Measurements from ENCODE around the gene HK3.

DNA sequence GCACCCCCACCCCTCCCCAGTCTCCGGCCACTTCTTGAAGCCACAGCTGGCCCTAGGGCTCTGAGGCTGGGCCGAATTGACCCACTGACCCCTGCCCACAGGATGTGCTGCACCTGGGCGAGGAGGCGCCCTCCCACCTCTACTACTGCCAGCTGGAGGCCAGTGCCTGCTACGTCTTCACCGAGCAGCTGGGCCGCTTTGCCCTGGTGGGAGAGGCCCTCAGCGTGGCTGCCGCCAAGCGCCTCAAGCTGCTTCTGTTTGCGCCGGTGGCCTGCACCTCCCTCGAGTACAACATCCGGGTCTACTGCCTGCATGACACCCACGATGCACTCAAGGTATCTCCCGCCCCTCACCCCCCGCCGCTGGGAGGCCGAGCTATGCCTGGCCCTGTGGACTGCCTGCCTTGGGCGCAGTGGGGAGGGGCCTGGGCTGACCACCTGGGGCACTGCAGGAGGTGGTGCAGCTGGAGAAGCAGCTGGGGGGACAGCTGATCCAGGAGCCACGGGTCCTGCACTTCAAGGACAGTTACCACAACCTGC lies 21.3 kb downstream of the HK3 start:
- TF ChIP-seq, protein P1, sequence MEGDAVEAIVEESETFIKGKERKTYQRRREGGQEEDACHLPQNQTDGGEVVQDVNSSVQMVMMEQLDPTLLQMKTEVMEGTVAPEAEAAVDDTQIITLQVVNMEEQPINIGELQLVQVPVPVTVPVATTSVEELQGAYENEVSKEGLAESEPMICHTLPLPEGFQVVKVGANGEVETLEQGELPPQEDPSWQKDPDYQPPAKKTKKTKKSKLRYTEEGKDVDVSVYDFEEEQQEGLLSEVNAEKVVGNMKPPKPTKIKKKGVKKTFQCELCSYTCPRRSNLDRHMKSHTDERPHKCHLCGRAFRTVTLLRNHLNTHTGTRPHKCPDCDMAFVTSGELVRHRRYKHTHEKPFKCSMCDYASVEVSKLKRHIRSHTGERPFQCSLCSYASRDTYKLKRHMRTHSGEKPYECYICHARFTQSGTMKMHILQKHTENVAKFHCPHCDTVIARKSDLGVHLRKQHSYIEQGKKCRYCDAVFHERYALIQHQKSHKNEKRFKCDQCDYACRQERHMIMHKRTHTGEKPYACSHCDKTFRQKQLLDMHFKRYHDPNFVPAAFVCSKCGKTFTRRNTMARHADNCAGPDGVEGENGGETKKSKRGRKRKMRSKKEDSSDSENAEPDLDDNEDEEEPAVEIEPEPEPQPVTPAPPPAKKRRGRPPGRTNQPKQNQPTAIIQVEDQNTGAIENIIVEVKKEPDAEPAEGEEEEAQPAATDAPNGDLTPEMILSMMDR (IDR thresholded peaks at IDR 0.05 in 2 of 3, conservative IDR thresholded peaks at IDR 0.05 in 1 of 3; ENCODE audit: insufficient read depth in 2 of 3, low read depth in 1 of 3, low read length in 3 of 3): no peak
- no peak for TF ChIP-seq RNF219 (CRISPR knock-in tag; IDR thresholded peaks at IDR 0.05)
- no peak for TF ChIP-seq TCF7 (IDR thresholded peaks at IDR 0.05; ENCODE audit: borderline replicate concordance)
- TF ChIP-seq RBM22 (IDR thresholded peaks at IDR 0.05; ENCODE audit: low read depth, low read length, poor library complexity, severe bottlenecking): no peak
- no peak for TF ChIP-seq BMI1 (IDR thresholded peaks at IDR 0.05; ENCODE audit: low read length)
- TF ChIP-seq LARP7 (IDR thresholded peaks at IDR 0.05): no peak
- TF ChIP-seq, protein P2, sequence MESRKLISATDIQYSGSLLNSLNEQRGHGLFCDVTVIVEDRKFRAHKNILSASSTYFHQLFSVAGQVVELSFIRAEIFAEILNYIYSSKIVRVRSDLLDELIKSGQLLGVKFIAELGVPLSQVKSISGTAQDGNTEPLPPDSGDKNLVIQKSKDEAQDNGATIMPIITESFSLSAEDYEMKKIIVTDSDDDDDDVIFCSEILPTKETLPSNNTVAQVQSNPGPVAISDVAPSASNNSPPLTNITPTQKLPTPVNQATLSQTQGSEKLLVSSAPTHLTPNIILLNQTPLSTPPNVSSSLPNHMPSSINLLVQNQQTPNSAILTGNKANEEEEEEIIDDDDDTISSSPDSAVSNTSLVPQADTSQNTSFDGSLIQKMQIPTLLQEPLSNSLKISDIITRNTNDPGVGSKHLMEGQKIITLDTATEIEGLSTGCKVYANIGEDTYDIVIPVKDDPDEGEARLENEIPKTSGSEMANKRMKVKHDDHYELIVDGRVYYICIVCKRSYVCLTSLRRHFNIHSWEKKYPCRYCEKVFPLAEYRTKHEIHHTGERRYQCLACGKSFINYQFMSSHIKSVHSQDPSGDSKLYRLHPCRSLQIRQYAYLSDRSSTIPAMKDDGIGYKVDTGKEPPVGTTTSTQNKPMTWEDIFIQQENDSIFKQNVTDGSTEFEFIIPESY (CRISPR knock-in tag; IDR thresholded peaks at IDR 0.05): no peak
- TF ChIP-seq EP300 (IDR thresholded peaks at IDR 0.05; ENCODE audit: low read length): no peak
- no peak for TF ChIP-seq ZNF184 (CRISPR knock-in tag; IDR thresholded peaks at IDR 0.05)

All from K562 (cell line).